Esophagus muscularis mucosa (tissue), 4 donors: ENCODE results near the gene GSPT2.

Experiments
- EP300 ChIP-seq: sonication (generic); formaldehyde crosslinking; IDR thresholded peaks from one replicate; pipeline ENCODE4 v1.6.1; 2017; ENCODE audit warnings: antibody characterized with exemption
- POLR2A ChIP-seq: fragments of 450-650 bp; IDR thresholded peaks from one replicate; pipeline ENCODE4 v1.6.1; 2017; ENCODE audit warnings: antibody characterized with exemption, moderate library complexity, mild to moderate bottlenecking, low read depth
- TF ChIP-seq, protein P1 (sequence below), 3 experiments: fragments of 200-600 bp in 2 of 3; fragments of 450-650 bp in 1 of 3; sonication (generic) in 2 of 3; IDR thresholded peaks; one replicate each; pipeline ENCODE4 v1.5.1; 2017 to 2019; ENCODE audit warnings: antibody characterized with exemption in 3 of 3, mild to moderate bottlenecking in 2 of 3, moderate library complexity in 1 of 3

DNA sequence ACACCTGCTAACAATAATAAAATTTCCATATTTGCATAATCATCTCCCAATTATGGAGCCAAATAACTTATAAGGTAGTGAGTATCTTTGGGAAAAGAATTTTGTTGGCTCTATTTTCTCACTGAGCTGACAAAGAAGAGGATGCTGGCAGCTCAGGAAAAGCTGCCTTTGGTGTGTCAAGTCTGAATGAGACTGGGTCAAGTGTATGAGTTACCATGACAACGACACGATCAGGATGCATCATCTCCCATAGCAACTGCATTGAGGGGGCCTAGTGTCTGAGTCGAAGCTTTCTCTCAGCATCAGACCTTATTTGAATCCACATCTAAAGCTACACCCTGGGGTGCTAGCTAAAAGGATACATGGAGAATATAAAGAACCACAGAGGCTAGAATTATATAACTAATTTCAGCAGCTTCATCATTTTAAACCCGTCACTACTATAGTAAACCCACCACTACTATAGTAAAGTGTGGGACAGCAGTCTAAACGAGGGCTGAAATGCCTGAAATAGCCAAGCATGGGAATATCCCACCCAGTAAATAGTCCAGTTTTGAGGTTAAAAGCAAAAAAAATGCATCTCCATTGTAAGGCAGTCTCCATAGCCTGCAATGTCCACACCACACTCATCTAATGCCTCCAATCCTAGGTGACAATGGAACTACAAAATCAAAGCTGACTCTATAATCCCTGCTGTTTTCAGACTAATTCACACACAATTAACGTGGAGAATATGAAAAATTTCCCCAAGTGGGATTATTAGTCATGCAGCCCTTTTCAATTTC is 16.0 kb downstream of the GSPT2 start:
- TF ChIP-seq, protein P1, sequence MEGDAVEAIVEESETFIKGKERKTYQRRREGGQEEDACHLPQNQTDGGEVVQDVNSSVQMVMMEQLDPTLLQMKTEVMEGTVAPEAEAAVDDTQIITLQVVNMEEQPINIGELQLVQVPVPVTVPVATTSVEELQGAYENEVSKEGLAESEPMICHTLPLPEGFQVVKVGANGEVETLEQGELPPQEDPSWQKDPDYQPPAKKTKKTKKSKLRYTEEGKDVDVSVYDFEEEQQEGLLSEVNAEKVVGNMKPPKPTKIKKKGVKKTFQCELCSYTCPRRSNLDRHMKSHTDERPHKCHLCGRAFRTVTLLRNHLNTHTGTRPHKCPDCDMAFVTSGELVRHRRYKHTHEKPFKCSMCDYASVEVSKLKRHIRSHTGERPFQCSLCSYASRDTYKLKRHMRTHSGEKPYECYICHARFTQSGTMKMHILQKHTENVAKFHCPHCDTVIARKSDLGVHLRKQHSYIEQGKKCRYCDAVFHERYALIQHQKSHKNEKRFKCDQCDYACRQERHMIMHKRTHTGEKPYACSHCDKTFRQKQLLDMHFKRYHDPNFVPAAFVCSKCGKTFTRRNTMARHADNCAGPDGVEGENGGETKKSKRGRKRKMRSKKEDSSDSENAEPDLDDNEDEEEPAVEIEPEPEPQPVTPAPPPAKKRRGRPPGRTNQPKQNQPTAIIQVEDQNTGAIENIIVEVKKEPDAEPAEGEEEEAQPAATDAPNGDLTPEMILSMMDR (IDR thresholded peaks at IDR 0.05): no peak
- TF ChIP-seq POLR2A (no peak), EP300 (no peak)
